SK-N-SH (cell line): ENCODE measurements around the gene DGKD. TPM values are rescaled to one million over a fixed set of nuclear protein-coding genes. Genes with fewer than 3 reads are reported as not detected.

ENCODE experiments used
- CTCF ChIA-PET: fragments of 300-600, 350-600 bp; formaldehyde crosslinking; extraction: SDS; loops from one replicate; lab custom pipeline; 2021; lab: Yijun Ruan, JAX
- POLR2A ChIA-PET: fragments of 350-600 bp; sonication (Branson Sonifier 250); formaldehyde crosslinking; extraction: SDS; loops from one replicate; lab custom pipeline; 2020; ENCODE audit warnings: antibody characterized with exemption, inconsistent platforms; lab: Yijun Ruan, JAX
- DNase-seq: peaks from one replicate; pipeline ENCODE4 v3.0.0; 2012
- H2AFZ ChIP-seq: fragments of 200-600 bp; sonication (generic); 2 replicates; pipeline ENCODE4 v1.8.1; 2016; ENCODE audit warnings: antibody characterized with exemption, mild to moderate bottlenecking, low read depth
- H3F3A ChIP-seq: fragments of 200-600 bp; sonication (generic); replicated peaks from 2 replicates; pipeline ENCODE3; 2016; ENCODE audit warnings: antibody characterized with exemption, mild to moderate bottlenecking; ENCODE audit not compliant: insufficient read depth
- H3K27ac ChIP-seq, 2 experiments: fragments of 200-500 bp in 1 of 2; fragments of 200-600 bp in 1 of 2; sonication (Bioruptor generic) in 1 of 2; sonication (generic), shearing (Covaris generic) in 1 of 2; 2 replicates each; pipeline versions ENCODE4 v1.5.1 to v1.6.1; 2014 to 2016; ENCODE audit warnings: low read depth in 2 of 2, inconsistent platforms in 1 of 2, low read length in 1 of 2, mild to moderate bottlenecking in 1 of 2, mixed read lengths in 1 of 2
- H3K27me3 ChIP-seq: fragments of 200-600 bp; sonication (generic), shearing (Covaris generic); 2 replicates; pipeline ENCODE4 v1.6.1; 2016; ENCODE audit warnings: mixed run types; ENCODE audit not compliant: insufficient read depth
- H3K36me3 ChIP-seq, 2 experiments: fragments of 200-500 bp in 1 of 2; fragments of 200-600 bp in 1 of 2; sonication (Bioruptor generic) in 1 of 2; sonication (generic) in 1 of 2; replicated peaks in 1 of 2; 2 replicates each; pipeline versions ENCODE3 to v1.5.1; 2014 to 2016; ENCODE audit warnings: low read length in 1 of 2, mild to moderate bottlenecking in 1 of 2; ENCODE audit not compliant: insufficient read depth in 2 of 2, control insufficient read depth in 1 of 2
- H3K4me1 ChIP-seq, 2 experiments: fragments of 200-500 bp in 1 of 2; fragments of 200-600 bp in 1 of 2; sonication (Bioruptor generic) in 1 of 2; sonication (generic), shearing (Covaris generic) in 1 of 2; 2 replicates each; pipeline versions ENCODE4 v1.5.1 to v1.6.1; 2014 to 2016; ENCODE audit warnings: low read depth in 1 of 2, low read length in 1 of 2, mixed run types in 1 of 2; ENCODE audit not compliant: insufficient read depth in 2 of 2, control insufficient read depth in 1 of 2
- H3K4me2 ChIP-seq: fragments of 200-600 bp; sonication (generic), shearing (Covaris generic); 2 replicates; pipeline ENCODE4 v1.6.1; 2017; ENCODE audit warnings: mixed run types
- H3K4me3 ChIP-seq, 2 experiments: fragments of 200-500 bp in 1 of 2; fragments of 200-600 bp in 1 of 2; sonication (Bioruptor generic) in 1 of 2; sonication (generic), shearing (Covaris generic) in 1 of 2; 2 replicates each; pipeline versions ENCODE4 v1.5.1 to v1.8.1; 2014 to 2016; ENCODE audit warnings: low read depth in 2 of 2, inconsistent platforms in 1 of 2, low read length in 1 of 2, mild to moderate bottlenecking in 1 of 2, mixed read lengths in 1 of 2, moderate library complexity in 1 of 2
- H3K79me2 ChIP-seq: fragments of 200-600 bp; sonication (generic); 2 replicates; pipeline ENCODE4 v1.8.1; 2017; ENCODE audit warnings: mild to moderate bottlenecking; ENCODE audit not compliant: insufficient read depth
- H3K9ac ChIP-seq: fragments of 200-600 bp; sonication (generic); 2 replicates; pipeline ENCODE4 v1.6.1; 2017; ENCODE audit warnings: mixed run types
- H3K9me2 ChIP-seq: fragments of 200-600 bp; sonication (generic); 2 replicates; pipeline ENCODE4 v1.6.1; 2017; ENCODE audit warnings: mixed run types
- H3K9me3 ChIP-seq: fragments of 200-600 bp; sonication (generic); 2 replicates; pipeline ENCODE4 v1.6.1; 2017; ENCODE audit warnings: mixed run types, mild to moderate bottlenecking, moderate library complexity
- H4K20me1 ChIP-seq: fragments of 200-600 bp; sonication (generic); 2 replicates; pipeline ENCODE4 v1.6.1; 2017; ENCODE audit warnings: mild to moderate bottlenecking, mixed run types; ENCODE audit not compliant: insufficient read depth
- CTCF ChIP-seq: fragments of 200-600 bp; sonication (generic); IDR thresholded peaks from 2 replicates; pipeline ENCODE4 v1.6.1; 2017; ENCODE audit warnings: antibody characterized with exemption, mild to moderate bottlenecking, moderate library complexity
- FOXJ3 ChIP-seq: sonication (generic); formaldehyde crosslinking; IDR thresholded peaks from 2 replicates; pipeline ENCODE4 v1.5.1; 2020; ENCODE audit warnings: mild to moderate bottlenecking, missing genetic modification reagents
- MAX ChIP-seq: IDR thresholded peaks from 2 replicates; pipeline ENCODE4 v1.4.0; 2012; ENCODE audit warnings: low read depth
- MXI1 ChIP-seq: IDR thresholded peaks from 2 replicates; pipeline ENCODE4 v1.6.1; 2012; ENCODE audit warnings: mild to moderate bottlenecking, low read depth, low read length, improper control_type of control experiment
- PBX3 ChIP-seq: IDR thresholded peaks from 2 replicates; pipeline ENCODE4; 2012
- POLR2AphosphoS5 ChIP-seq: IDR thresholded peaks from 2 replicates; pipeline ENCODE4 v1.6.1; 2012; ENCODE audit warnings: low read depth, low read length
- RCOR1 ChIP-seq: fragments of 150-350 bp; IDR thresholded peaks from 2 replicates; pipeline ENCODE4 v1.6.1; 2017; ENCODE audit warnings: antibody characterized with exemption, low read length
- REST ChIP-seq: IDR thresholded peaks from 2 replicates; pipeline ENCODE4 v1.6.1; 2012; ENCODE audit warnings: mild to moderate bottlenecking, low read depth, low read length, moderate library complexity
- RFX5 ChIP-seq: IDR thresholded peaks from 2 replicates; pipeline ENCODE4 v1.6.1; 2012; ENCODE audit warnings: mild to moderate bottlenecking, improper control_type of control experiment, low read length
- SIN3A ChIP-seq: IDR thresholded peaks from 2 replicates; pipeline ENCODE4 v1.6.1; 2012; ENCODE audit warnings: low read depth, mild to moderate bottlenecking, low read length, moderate library complexity, borderline replicate concordance
- SMC3 ChIP-seq: IDR thresholded peaks from 2 replicates; pipeline ENCODE4 v1.6.1; 2012; ENCODE audit warnings: low read depth, low read length, improper control_type of control experiment
- TCF12 ChIP-seq: IDR thresholded peaks from 2 replicates; pipeline ENCODE4 v1.4.0; 2012
- TEAD4 ChIP-seq: IDR thresholded peaks from 2 replicates; pipeline ENCODE4 v1.4.0; 2012; ENCODE audit warnings: mild to moderate bottlenecking, borderline replicate concordance; ENCODE audit not compliant: insufficient read depth
- USF2 ChIP-seq: fragments of 150-350 bp; IDR thresholded peaks from 2 replicates; pipeline ENCODE4 v1.6.1; 2017; ENCODE audit warnings: antibody characterized with exemption, low read length, low read depth, borderline replicate concordance
- WGBS: methylation state at CpG from one replicate; pipeline ENCODE4 v1.1.6; 2017; ENCODE audit warnings: low lambda C conversion rate; 5-methylcytosine and 5-hydroxymethylcytosine counted together
- polyA plus RNA-seq, 3 experiments: library from polyadenylated mRNA; depleted of rRNA; stranded (reverse); fragments of >200 nt; gene quantifications; 2 replicates each; pipeline ENCODE4 v1.2.3, GENCODE V29; 2012

DGKD gene
- polyA plus RNA-seq, 1 of the 3 experiments (the other 2 are of a cell fraction), result 21.7 TPM

- no peak for TF ChIP-seq PBX3
- no peak for TF ChIP-seq USF2
- no peak for TF ChIP-seq MAX
- TF ChIP-seq TEAD4, result no peak
- no peak for TF ChIP-seq POLR2AphosphoS5
- TF ChIP-seq SMC3, result no peak
- no peak for TF ChIP-seq MXI1
These were observed 112.8 kb downstream of the DGKD start (continued) for GRCh38 chr2:233466991-233467603.

GRCh38 chr2:233468047-233468740 is 113.9 kb downstream of the DGKD start:
- Histone ChIP-seq H3K4me2 (no peak overlapping the region), H3K4me1 (peaks cover 0 to 5% of the 10 kb centered on the region in 2 experiments; a peak in 1 of 4 replicates), H3K4me3 (no peak overlapping the region), H3K27ac (no peak overlapping the region), H4K20me1 (no peaks in the 10 kb centered on the region), H3K36me3 (peaks cover 10 to 58% of the 10 kb centered on the region in 2 experiments), H3K9me3 (no peaks in the 10 kb centered on the region), H3F3A (peaks cover 5% of the 10 kb centered on the region), H2AFZ (no peak overlapping the region), H3K79me2 (no peaks in the 10 kb centered on the region), H3K27me3 (no peaks in the 10 kb centered on the region), H3K9ac (no peak overlapping the region), H3K9me2 (no peaks in the 10 kb centered on the region)
- ChIA-PET POLR2A (interaction anchor here (1.0 kb wide), 1 partner anchor 81 kb away, joined by 3 read pairs; no protein-coding TSS in a partner anchor), CTCF (no interaction called here)
- no peak for DNase-seq
- 95% methylated on average over 18 of the region's 22 CpGs for WGBS
- no peak for TF ChIP-seq SIN3A
- no peak for TF ChIP-seq TCF12
- no peak for TF ChIP-seq REST
- TF ChIP-seq RCOR1, result no peak
- no peak for TF ChIP-seq MAX
- TF ChIP-seq FOXJ3 (CRISPR knock-in tag), result no peak
- TF ChIP-seq RFX5, result no peak
- TF ChIP-seq CTCF, result no peak
